Measurements from ENCODE around the gene OR10J5.
"Not testable (repeated sequence)": the region's sequence is repeated elsewhere in the genome, so short reads cannot be mapped to it uniquely, and the experiment has no call there.

OR10J5 gene, protein sequence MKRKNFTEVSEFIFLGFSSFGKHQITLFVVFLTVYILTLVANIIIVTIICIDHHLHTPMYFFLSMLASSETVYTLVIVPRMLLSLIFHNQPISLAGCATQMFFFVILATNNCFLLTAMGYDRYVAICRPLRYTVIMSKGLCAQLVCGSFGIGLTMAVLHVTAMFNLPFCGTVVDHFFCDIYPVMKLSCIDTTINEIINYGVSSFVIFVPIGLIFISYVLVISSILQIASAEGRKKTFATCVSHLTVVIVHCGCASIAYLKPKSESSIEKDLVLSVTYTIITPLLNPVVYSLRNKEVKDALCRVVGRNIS

GRCh38 chr1:159535907-159536306 lies at the start of gene OR10J5:
Gene OR10J5 (minus strand): TSS chr1:159536007. CDS start chr1:159536007, 0 bp downstream.
- DNase-seq (ENCODE audit: low read depth in 2 of 2): no peak

DNA sequence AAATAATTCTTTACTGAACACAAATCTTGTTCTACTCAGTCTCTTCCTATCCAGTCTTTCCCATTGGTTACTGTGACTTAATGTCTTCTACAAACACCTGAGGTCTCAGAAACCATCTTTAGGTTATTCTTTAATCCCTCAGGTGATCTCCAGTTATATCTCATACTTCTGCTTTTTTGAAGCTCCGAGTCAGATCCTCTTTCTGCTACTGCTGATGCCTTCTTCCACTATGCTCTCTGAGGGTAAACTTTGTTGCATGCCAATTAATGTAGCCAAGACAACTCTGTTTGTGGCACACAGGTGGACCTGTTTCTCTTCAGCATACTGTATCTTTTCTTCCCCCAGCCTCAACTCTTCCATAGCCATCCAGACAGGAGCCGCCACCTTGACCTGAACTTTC lies 48.7 kb upstream of the OR10J5 start:
- no peak for DNase-seq (ENCODE audit: low read depth in 2 of 2)

DNA sequence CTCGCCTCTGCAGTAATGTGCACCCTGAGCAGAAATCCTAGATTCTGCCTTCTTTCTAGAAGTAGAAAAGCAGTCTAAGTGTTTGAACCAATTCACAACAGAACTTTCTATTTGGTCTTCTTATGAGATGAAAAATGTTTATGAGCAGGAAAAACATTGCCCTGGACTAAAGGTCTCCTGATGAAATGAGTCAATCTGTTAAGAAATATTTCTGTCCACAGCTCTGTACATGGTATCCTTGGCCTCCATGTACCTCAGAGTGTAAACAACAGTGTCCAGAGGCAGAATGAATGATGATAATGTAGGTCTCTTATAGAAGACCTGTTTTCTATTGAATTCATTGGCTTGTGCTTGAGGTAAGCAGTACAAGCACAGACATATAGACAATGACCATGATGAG lies 45.6 kb upstream of the OR10J5 start:
- DNase-seq (ENCODE audit: low read depth in 2 of 2): no peak

GRCh38 chr1:159580340-159580739 lies 44.5 kb upstream of the OR10J5 start:
- no peak for DNase-seq (ENCODE audit: low read depth in 2 of 2)

DNA sequence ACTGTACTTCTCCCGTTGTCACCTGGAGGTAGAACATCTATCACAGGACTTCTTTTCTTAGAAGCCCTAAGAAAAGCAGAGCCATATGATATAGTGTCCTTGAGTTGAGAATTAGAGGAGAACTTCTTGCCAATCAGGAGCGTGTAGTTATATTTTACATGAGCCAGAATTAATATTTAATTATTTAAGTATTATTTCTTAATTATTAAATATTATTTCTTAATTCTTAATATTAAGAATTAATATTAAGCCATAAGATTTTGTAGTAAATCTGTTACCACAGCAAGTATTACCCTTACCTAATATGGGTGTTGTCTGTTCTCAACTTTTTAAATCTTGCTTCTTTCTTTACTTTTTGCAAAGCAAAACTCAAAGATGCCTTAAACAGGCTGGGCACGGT lies 41.6 kb upstream of the OR10J5 start:
- DNase-seq (ENCODE audit: low read depth in 2 of 2): no peak

DNA sequence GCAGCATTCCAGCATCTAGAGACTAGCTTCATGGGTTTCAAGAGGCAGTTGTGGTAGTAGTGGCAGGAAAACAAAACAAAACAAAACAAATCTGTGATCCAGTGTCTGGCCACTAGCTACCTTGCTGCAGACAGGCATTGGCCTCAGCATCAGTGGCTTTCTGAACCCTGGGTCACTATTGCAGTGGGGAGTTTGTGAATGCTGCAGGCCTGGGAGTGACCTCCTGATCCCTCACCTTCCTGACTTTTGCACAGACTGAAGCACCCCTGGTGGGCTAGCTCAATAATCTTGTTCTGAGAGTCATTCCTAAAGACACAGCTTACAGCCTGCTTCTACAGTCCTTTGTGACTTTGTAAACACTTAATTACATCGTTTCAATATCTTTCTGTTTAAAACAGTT lies 26.9 kb upstream of the OR10J5 start:
- DNase-seq (ENCODE audit: low read depth in 2 of 2): no peak

DNA sequence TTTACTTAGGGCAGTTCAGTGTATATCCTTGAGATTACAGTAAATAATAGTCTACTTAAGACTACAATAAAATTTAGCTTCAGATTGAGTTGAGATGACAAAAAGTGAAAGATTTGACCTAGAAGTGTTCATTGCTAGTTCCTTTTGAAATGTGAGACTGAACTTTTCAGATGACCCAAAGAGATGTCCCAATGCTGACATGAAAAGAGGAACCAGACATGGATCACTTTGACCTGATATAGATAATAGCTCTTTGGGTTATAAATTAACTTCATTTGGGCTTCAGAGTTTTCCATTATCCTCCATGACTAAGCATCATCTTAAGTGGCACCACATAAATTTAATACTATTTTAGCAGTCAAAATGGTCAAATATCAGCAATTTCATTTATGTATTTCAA lies 25.7 kb upstream of the OR10J5 start:
- no peak for DNase-seq (ENCODE audit: low read depth in 2 of 2)

DNA sequence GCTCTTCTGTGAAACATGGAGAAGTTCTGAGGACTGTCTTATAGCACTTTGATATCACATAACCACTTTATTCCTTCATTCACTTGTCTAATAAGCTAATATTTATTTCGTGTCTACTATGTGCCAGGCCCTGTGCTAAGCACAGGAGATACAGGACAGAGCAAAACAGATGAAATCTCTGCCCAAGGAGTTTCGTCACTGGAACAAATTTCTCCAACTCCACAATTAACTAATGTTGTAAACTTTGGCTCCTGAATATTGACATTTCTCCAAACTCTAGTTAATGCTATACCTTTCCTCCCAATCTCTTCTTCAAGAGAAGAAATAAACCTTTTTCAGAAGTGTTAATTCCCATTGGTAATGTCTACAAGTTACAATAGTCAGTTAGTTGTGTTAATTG lies 24.8 kb upstream of the OR10J5 start:
- no peak for DNase-seq (ENCODE audit: low read depth in 2 of 2)

DNA sequence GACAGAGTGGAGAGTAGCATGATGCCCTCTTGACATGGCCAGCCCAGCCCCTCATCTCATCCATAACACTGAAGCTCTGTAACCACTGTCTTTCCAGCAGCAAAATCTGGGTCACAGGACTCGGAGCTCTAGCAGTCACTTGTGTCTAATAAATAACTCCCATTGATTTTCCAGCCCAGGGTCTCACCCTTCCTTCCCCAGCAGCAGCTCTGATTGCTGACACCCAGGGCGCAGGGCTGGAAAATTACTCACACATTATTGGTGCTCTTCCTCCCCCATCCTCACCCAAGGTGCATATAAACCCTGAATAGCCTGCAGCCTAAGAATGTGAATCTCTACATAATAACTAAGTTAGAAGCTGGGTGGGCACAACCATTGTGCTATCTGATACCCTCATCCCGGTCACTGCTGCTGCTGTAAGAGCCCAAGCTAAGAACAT lies 21.1 kb upstream of the OR10J5 start:
- DNase-seq (ENCODE audit: low read depth in 2 of 2): no peak

- DNase-seq (ENCODE audit: low read depth in 2 of 2): no peak
Observed at GRCh38 chr1:159554696-159555095, 18.9 kb upstream of the OR10J5 start.

DNA sequence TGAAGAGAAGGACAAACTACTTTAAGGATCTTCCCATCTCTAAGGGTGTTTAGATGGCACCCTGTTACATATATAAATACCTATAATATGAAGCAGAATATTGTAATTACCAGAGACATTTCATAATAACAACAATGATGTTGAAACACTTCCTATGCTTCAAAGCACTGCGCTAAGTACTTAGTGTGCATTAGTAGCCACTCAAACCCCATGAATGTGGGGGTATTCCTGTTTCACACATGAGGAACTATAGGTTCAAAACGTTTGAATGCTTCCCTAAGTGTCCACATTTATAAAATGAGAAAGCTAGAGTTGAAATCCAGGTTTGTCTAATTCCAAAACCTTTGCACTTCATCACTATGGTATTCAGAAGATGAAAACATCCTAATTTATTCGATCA lies 18.5 kb upstream of the OR10J5 start:
- DNase-seq (ENCODE audit: low read depth in 2 of 2): no peak

DNA sequence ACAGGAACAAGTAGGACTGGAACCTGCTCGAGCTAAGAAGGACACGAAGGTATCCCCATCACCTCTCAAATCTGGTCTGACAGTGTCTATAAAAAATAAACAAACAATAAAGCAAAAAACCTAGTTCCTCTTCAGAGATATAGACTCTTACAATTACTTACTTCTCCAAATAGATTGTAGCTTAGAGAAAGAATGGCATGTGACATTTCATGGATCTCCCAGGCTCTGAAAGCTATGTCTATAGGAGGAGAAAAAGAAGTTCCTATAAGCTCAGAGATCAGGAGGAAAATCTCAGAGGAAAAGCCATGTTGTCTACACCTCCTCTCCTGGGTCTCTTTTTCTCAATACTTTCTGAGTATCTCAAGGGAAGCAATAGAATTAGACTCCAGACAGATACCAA lies 12.3 kb upstream of the OR10J5 start:
- DNase-seq (ENCODE audit: low read depth in 2 of 2): no peak

DNA sequence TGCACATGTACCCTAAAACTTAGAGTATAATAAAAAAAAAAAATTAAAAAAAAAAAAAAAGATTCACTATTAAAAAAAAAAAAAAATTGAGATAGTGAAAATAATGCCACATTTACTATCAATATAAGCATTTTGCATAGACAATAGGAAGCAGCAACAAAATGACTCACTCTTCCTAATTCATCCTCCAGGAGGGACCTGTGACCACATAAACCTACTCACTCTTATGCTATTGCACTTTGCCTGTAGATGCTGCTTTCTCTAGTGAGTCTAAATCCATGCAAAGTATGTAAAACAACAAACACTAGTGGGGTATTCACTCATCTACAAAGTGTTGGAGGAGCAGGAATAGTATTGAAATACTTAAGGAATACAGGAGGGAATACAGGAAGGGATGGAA lies 2.9 kb downstream of the OR10J5 start:
- DNase-seq (ENCODE audit: low read depth in 2 of 2): no peak

DNA sequence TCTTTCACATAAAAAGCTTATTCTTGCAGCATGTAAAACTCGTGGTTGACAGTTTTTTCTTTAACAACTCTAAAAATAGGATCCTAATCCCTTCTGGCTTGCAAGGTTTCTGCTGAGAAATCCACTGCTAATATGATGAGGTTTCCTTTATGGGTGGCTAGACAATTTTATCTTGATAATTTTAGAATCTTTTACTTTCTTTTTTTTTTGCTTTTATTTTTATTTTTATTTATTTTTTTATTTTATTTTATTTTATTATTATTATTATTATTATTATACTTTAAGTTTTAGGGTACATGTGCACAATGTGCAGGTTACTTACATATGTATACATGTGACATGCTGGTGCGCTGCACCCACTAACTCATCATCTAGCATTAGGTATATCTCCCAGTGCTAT lies 11.0 kb downstream of the OR10J5 start:
- DNase-seq (ENCODE audit: low read depth in 2 of 2): not testable (repeated sequence)

GRCh38 chr1:159510229-159510541 lies 25.6 kb downstream of the OR10J5 start:
- DNase-seq (ENCODE audit: low read depth in 2 of 2): no peak

DNA sequence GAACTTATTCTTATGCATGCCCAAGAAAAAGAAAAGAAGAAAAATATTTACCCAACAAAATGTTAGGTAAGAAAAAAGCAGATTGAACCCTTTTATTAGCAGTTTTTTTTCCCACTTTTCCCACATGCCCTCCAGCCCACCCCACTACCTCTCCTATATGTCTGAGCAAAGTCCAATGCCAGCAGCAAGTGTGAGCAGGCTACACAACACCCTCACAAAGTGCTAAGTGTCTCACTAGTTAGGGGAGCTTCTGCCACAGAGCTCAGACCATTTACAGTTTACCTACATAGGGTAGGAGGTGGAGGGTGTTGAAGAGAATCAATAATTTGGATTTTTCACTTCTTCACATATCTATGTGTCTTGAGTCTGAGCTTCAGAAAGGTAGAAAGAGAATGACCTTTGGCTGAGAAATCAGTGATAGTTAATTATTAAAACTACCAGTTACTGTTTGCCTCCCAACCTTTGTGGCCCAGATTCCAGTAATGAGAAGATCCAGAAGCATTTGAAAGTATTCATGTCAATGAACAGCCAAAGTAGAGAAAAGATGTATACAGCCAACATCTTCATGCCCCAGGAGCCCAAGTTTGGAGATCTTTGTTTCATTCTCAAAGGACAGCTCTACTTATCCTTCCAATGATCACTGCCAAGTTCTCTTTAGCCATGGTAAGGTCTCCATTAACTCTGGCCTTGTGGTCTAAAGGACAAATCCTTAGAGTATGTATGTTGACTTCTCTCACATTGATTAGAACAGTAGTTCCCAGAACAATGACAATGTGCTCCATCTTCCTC lies 26.2 kb downstream of the OR10J5 start:
- no peak for DNase-seq (ENCODE audit: low read depth in 2 of 2)

DNA sequence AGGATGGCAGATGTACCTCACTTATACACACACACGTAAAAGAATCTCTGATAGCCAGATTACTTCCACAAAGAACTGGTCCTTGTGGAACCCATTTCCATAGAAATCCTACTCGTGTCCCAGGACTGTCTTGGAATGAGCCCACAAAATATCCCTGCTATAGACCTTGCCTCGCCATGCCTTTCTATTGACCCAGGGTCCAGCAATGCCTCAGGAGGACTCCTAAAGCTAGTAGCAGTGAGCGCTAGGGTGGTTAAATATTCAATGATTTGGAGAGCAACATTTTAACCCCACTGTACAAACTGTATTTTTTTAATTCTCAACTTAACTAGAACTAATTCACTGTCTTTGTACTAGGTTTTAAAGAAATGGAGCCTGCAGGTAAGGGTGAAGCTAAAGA lies 26.9 kb downstream of the OR10J5 start:
- DNase-seq (ENCODE audit: low read depth in 2 of 2): no peak

DNA sequence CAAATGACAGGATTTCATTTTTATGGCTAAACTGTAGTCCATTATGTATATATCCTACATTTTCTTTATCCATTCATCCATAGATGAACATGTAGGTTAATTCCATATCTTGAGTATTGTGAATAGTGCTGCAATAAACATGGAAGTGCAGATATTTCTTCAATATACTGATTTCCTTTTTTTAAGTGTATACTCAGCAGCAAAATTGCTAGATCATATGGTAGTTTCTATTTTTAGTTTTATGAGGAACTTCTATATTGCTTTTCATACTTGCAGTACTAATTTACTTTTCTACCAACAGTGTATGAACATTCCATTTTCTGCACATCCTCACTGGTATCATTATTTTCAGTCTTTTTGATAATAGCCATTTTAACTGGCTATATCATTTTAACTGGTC lies 30.1 kb downstream of the OR10J5 start:
- no peak for DNase-seq (ENCODE audit: low read depth in 2 of 2)

GRCh38 chr1:159501082-159501481 lies 34.7 kb downstream of the OR10J5 start:
- DNase-seq (ENCODE audit: low read depth in 2 of 2): no peak

DNA sequence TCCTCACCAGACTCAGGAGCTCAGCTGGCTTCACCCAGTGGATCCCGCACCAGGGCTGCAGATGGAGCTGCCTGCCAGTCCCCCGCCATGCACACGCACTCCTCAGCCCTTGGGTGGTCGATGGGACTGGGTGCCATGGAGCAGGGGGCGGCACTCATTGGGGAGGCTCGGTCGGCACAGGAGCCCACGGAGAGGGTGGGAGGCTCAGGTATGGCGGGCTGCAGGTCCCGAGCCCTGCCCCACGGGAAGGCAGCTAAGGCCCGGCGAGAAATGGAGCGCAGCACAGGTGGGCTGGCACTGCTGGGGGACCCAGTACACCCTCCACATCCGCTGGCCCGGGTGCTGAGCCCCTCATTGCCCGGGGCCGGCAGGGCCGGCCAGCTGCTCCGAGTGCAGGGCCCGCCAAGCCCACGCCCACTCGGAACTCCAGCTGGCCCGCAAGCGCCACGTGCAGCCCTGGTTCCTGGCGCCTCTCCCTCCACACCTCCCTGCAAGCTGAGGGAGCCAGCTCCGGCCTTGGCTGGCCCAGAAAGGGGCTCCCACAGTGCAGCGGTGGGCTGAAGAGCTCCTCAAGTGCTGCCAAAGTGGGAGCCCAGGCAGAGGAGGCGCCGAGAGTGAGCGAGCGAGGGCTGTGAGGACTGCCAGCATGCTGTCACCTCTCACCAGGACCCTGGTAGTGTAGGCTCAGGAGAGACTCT lies 41.1 kb downstream of the OR10J5 start:
- not testable (repeated sequence) for DNase-seq (ENCODE audit: low read depth in 2 of 2)

DNA sequence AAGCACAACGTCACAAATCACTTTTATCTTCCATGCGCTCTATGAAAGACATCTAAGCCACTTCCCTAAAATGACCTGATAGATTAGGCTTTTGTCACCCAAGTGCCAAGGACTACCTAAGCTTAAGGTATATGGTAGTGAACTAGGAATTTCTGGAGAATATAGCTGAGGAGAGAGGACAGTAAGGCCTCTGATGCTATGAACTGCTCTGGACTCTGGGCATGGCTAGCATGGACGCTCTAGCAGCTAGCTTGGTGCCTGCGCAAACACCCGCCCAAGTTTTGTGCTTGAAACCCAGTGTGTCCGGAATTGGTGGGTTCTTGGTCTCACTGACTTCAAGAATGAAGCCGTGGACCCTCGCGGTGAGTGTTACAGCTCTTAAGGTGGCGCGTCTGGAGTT lies 42.5 kb downstream of the OR10J5 start:
- DNase-seq (ENCODE audit: low read depth in 2 of 2): no peak

DNA sequence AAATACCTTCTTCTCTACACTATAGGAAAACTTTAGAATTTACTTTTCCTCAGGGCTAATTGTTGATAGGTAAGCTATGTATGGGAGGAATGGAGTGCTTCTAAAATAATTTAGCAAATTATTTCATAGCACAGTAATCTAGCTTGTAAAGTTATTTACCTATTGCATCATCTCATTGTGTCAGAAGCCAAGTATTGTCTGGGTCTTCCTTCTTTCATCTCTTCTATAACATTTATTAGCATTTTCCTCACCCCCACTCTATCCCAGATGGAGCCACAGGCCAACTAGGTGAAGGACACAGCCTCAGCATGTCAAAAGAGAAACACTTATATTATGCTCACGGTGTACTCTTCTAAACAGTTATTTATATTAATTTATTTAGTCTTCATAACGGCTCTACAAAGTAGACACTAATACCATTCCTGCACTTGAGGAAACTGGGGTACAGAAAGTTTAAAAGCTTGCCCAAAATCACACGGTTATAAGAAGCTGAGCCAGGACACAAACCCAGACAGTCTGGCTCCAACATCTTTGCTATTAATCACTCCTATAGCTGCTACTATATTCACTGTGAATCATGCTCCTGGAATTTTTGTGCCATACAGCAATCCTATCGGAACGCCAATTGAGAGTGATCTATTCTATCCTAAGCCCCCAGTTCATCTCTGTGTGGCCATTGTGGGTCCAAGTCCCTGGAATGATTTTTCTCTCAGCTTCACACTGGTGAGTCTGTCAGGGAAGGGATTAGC lies 43.1 kb downstream of the OR10J5 start:
- no peak for DNase-seq (ENCODE audit: low read depth in 2 of 2)

Data from activated CD4-positive, alpha-beta T cell treated with anti-CD3 and anti-CD28 coated beads for 24 hours (primary cell).